HepG2 (cell line): ENCODE data around the gene AGAP1. TPM values are rescaled to one million over a fixed set of nuclear protein-coding genes. Genes with fewer than 3 reads are reported as not detected.
A peak's percentile ranks its signal among the peaks of the same experiment; 100 is the strongest.

ENCODE experiments used
- ARNT ChIP-seq: fragments of 450-650 bp; IDR thresholded peaks from 2 replicates; pipeline ENCODE4 v1.6.1; 2017
- BCL6 ChIP-seq: IDR thresholded peaks from 2 replicates; pipeline ENCODE4 v1.6.1; 2016; ENCODE audit warnings: missing genetic modification reagents, missing compliant biosample characterization
- MIER3 ChIP-seq: IDR thresholded peaks from 2 replicates; pipeline ENCODE4 v1.6.1; 2016; ENCODE audit warnings: missing compliant biosample characterization, borderline replicate concordance
- MYNN ChIP-seq: sonication (generic); formaldehyde crosslinking; IDR thresholded peaks from 2 replicates; pipeline ENCODE4 v1.4.0; 2020; ENCODE audit warnings: mild to moderate bottlenecking, low read depth, missing genetic modification reagents
- PHF21A ChIP-seq: sonication (generic); formaldehyde crosslinking; IDR thresholded peaks from 2 replicates; pipeline ENCODE4 v1.5.0; 2020; ENCODE audit warnings: mild to moderate bottlenecking, missing genetic modification reagents
- PRDM15 ChIP-seq: sonication (generic); formaldehyde crosslinking; IDR thresholded peaks from 2 replicates; pipeline ENCODE4 v1.4.0; 2020; ENCODE audit warnings: missing genetic modification reagents
- SP140L ChIP-seq: sonication (generic); formaldehyde crosslinking; IDR thresholded peaks from 2 replicates; pipeline ENCODE4 v1.4.0; 2020; ENCODE audit warnings: missing genetic modification reagents, borderline replicate concordance
- TSC22D2 ChIP-seq: sonication (generic); formaldehyde crosslinking; IDR thresholded peaks from 2 replicates; pipeline ENCODE4 v1.5.1; 2020; ENCODE audit warnings: missing genetic modification reagents, mild to moderate bottlenecking, borderline replicate concordance
- ZFP82 ChIP-seq: sonication (generic); formaldehyde crosslinking; IDR thresholded peaks from 2 replicates; pipeline ENCODE4 v1.5.1; 2020; ENCODE audit warnings: mild to moderate bottlenecking, missing genetic modification reagents, borderline replicate concordance
- ZNF256 ChIP-seq: sonication (generic); formaldehyde crosslinking; conservative IDR thresholded peaks from 2 replicates; pipeline ENCODE4 v1.4.0; 2020; ENCODE audit warnings: missing genetic modification reagents
- ZNF292 ChIP-seq: sonication (generic); formaldehyde crosslinking; IDR thresholded peaks from 2 replicates; pipeline ENCODE4 v1.8.1; 2022; ENCODE audit warnings: mild to moderate bottlenecking, low read depth, missing genetic modification reagents, borderline replicate concordance
- ZNF724P ChIP-seq: sonication (generic); formaldehyde crosslinking; IDR thresholded peaks from 2 replicates; pipeline ENCODE4 v1.8.0; 2022; ENCODE audit warnings: missing genetic modification reagents, borderline replicate concordance
- ZNF775 ChIP-seq: sonication (generic); formaldehyde crosslinking; IDR thresholded peaks from 2 replicates; pipeline ENCODE4 v1.4.0; 2020; ENCODE audit warnings: missing genetic modification reagents, mild to moderate bottlenecking, moderate library complexity, borderline replicate concordance
- ZNF883 ChIP-seq: sonication (generic); formaldehyde crosslinking; IDR thresholded peaks from 2 replicates; pipeline ENCODE4 v1.5.1; 2020; ENCODE audit warnings: mild to moderate bottlenecking, missing genetic modification reagents; ENCODE audit errors: not compliant biosample characterization
- ZSCAN22 ChIP-seq: sonication (generic); formaldehyde crosslinking; IDR thresholded peaks from 2 replicates; pipeline ENCODE4 v1.4.0; 2020; ENCODE audit warnings: mild to moderate bottlenecking, missing genetic modification reagents
- polyA plus RNA-seq, 8 experiments: library from polyadenylated mRNA; depleted of rRNA in 3 of 8; stranded (reverse) in 7 of 8; unstranded in 1 of 8; fragments of >200 nt; fragmentation: Illumina TruSeq in 4 of 8; extraction: Trizol in 4 of 8; gene quantifications; 2 replicates each; pipeline versions ENCODE4 v1.2.1 to v1.2.3, GENCODE V29; 2011 to 2016; ENCODE audit warnings: low read depth in 4 of 8, missing spikeins in 1 of 8, mixed read lengths in 1 of 8; ENCODE audit not compliant: insufficient read depth in 1 of 8
- total RNA-seq, 5 experiments: library from RNA; depleted of rRNA; stranded (reverse); fragments of >200 nt; fragmentation: Illumina TruSeq; extraction: Trizol; gene quantifications; 2 replicates each; pipeline ENCODE4 v1.2.3, GENCODE V29; 2016; ENCODE audit warnings: low read depth in 1 of 5
- TF ChIP-seq, protein P1 (sequence below): IDR thresholded peaks from 2 replicates; pipeline ENCODE4 v1.6.1; 2016; ENCODE audit warnings: missing genetic modification reagents, missing compliant biosample characterization
- TF ChIP-seq, protein P2 (sequence below), 2 experiments: IDR thresholded peaks; 2 replicates each; pipeline ENCODE4 v1.6.1; 2011 to 2012; ENCODE audit warnings: low read length in 2 of 2, borderline replicate concordance in 1 of 2, low read depth in 1 of 2, mild to moderate bottlenecking in 1 of 2, moderate library complexity in 1 of 2
- TF ChIP-seq, protein P3 (sequence below): IDR thresholded peaks from 2 replicates; pipeline ENCODE4 v1.4.0; 2020; ENCODE audit warnings: mild to moderate bottlenecking, missing genetic modification reagents

AGAP1 gene
- total and polyA plus RNA-seq, 2 of the 13 experiments (the other 11 are each of a cell fraction or from before 2014, with no cell fraction given), result 21.2 to 32.7 TPM

DNA sequence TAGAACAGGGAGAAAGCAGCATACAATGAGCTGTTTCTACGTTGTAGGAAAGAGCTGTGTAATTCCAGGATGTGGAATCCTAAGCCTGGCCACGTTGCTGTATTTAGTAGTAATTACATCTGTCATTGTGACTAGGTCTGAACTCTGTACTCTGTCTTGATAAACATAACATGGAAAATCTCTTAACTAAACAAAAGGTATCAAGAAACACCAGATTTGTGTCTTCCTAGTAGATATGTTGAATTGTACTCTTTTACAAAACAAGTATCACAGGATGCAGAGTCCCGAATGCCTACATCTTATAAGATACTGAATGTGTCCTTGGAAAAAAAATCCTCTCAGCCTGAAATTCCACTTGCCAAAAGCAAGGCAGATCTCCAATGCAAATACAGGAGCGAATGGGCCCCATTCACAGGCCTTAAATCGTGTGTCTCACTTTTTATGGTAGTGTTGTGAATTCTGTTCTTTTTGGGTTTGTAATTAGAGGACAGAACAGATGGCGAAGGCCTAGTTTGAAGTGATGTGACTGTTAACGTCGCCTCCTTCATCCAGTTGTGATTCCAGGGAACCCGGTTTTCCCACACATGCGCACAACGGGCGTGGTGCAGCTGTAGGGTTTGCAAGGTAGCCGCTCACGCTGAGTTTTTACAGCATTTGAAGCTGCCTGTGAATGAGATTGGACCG is 427.8 kb downstream of the AGAP1 start (continued):
- TF ChIP-seq MIER3 (CRISPR knock-in tag), result no peak
- TF ChIP-seq SP140L (CRISPR knock-in tag), result no peak
- TF ChIP-seq ZSCAN22, result no peak
- TF ChIP-seq TSC22D2, result no peak
- TF ChIP-seq, protein P1, sequence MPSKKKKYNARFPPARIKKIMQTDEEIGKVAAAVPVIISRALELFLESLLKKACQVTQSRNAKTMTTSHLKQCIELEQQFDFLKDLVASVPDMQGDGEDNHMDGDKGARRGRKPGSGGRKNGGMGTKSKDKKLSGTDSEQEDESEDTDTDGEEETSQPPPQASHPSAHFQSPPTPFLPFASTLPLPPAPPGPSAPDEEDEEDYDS (CRISPR knock-in tag), result no peak
- no peak for TF ChIP-seq PRDM15 (CRISPR knock-in tag)
- TF ChIP-seq, protein P2, sequence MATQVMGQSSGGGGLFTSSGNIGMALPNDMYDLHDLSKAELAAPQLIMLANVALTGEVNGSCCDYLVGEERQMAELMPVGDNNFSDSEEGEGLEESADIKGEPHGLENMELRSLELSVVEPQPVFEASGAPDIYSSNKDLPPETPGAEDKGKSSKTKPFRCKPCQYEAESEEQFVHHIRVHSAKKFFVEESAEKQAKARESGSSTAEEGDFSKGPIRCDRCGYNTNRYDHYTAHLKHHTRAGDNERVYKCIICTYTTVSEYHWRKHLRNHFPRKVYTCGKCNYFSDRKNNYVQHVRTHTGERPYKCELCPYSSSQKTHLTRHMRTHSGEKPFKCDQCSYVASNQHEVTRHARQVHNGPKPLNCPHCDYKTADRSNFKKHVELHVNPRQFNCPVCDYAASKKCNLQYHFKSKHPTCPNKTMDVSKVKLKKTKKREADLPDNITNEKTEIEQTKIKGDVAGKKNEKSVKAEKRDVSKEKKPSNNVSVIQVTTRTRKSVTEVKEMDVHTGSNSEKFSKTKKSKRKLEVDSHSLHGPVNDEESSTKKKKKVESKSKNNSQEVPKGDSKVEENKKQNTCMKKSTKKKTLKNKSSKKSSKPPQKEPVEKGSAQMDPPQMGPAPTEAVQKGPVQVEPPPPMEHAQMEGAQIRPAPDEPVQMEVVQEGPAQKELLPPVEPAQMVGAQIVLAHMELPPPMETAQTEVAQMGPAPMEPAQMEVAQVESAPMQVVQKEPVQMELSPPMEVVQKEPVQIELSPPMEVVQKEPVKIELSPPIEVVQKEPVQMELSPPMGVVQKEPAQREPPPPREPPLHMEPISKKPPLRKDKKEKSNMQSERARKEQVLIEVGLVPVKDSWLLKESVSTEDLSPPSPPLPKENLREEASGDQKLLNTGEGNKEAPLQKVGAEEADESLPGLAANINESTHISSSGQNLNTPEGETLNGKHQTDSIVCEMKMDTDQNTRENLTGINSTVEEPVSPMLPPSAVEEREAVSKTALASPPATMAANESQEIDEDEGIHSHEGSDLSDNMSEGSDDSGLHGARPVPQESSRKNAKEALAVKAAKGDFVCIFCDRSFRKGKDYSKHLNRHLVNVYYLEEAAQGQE (IDR thresholded peaks at IDR 0.05; ENCODE audit: borderline replicate concordance in 1 of 2, low read depth in 1 of 2, low read length in 2 of 2), result no peak
- TF ChIP-seq ZNF775 (CRISPR knock-in tag), result no peak
- TF ChIP-seq ZNF292 (CRISPR knock-in tag), result no peak
- no peak for TF ChIP-seq ZNF256
- no peak for TF ChIP-seq ZNF724P (CRISPR knock-in tag)
- TF ChIP-seq PHF21A (CRISPR knock-in tag), result no peak
- no peak for TF ChIP-seq MYNN (CRISPR knock-in tag)
- TF ChIP-seq ARNT, result no peak
- TF ChIP-seq, protein P3, sequence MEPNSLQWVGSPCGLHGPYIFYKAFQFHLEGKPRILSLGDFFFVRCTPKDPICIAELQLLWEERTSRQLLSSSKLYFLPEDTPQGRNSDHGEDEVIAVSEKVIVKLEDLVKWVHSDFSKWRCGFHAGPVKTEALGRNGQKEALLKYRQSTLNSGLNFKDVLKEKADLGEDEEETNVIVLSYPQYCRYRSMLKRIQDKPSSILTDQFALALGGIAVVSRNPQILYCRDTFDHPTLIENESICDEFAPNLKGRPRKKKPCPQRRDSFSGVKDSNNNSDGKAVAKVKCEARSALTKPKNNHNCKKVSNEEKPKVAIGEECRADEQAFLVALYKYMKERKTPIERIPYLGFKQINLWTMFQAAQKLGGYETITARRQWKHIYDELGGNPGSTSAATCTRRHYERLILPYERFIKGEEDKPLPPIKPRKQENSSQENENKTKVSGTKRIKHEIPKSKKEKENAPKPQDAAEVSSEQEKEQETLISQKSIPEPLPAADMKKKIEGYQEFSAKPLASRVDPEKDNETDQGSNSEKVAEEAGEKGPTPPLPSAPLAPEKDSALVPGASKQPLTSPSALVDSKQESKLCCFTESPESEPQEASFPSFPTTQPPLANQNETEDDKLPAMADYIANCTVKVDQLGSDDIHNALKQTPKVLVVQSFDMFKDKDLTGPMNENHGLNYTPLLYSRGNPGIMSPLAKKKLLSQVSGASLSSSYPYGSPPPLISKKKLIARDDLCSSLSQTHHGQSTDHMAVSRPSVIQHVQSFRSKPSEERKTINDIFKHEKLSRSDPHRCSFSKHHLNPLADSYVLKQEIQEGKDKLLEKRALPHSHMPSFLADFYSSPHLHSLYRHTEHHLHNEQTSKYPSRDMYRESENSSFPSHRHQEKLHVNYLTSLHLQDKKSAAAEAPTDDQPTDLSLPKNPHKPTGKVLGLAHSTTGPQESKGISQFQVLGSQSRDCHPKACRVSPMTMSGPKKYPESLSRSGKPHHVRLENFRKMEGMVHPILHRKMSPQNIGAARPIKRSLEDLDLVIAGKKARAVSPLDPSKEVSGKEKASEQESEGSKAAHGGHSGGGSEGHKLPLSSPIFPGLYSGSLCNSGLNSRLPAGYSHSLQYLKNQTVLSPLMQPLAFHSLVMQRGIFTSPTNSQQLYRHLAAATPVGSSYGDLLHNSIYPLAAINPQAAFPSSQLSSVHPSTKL (CRISPR knock-in tag), result peak; percentile 90
- no peak for TF ChIP-seq ZFP82 (CRISPR knock-in tag)
- no peak for TF ChIP-seq ZNF883
- peak; percentile 48 for TF ChIP-seq BCL6 (CRISPR knock-in tag)
